ENCODE data around the gene DMBX1.

DMBX1 gene

DNA sequence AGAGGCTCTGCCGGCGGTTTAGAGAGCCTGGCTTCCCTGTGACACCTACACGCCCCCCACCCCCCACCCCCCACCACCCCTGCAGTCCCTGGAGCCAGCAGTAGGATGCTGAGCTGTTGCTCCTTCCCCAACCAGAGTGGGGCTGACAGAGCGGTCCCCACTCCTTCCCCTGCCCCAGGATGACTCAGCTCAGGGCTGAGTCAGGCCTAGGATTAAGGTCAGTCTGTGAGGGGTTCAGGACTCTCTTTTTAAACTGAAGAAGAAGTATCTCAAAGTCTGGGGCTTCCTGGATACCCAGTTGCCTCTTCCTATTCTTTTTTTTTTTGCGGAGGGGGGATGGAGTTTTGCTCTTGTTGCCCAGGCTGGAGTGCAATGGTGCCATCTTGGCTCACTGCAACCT, 19.1 kb downstream of the DMBX1 start:
- no peak for DNase-seq

DNA sequence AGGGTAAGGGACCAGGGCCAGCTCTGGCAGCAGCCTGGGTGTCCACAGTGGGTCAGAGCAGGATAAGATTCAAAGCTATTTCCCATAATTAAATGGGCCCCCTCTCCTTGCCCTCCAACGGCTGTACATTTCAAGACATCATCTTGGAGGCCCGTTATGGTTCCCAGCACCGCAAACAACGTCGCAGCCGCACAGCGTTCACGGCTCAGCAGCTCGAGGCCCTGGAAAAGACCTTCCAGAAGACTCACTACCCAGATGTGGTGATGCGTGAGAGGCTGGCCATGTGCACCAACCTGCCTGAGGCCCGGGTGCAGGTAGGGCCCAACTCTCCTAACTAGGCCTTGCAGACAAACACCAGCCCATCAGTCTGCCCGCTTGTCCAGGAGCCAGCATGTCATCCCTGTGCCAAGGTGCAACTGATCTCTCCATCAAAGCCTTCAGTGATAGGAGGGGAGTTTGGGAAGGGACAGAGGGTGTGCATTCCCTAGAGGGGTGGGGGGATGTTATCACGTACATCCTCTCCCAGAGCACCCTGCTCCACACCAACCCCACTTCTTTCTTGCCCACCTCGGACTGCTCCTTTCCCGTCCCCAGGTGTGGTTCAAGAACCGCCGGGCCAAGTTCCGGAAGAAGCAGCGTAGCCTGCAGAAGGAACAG, 20.8 kb downstream of the DMBX1 start:
- DNase-seq, result no peak

DNA sequence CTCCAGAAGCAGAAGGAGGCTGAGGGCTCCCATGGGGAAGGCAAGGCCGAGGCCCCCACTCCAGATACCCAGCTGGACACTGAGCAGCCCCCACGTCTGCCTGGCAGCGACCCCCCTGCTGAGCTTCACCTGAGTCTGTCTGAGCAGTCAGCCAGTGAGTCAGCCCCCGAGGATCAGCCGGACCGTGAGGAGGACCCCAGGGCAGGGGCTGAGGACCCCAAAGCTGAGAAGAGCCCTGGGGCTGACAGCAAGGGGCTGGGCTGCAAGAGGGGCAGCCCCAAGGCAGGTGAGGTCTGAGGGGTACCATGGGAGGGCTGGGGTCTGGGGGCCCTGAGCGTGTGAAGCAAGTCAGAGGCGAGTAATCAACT, 21.3 kb downstream of the DMBX1 start:
- DNase-seq, result no peak

DNA sequence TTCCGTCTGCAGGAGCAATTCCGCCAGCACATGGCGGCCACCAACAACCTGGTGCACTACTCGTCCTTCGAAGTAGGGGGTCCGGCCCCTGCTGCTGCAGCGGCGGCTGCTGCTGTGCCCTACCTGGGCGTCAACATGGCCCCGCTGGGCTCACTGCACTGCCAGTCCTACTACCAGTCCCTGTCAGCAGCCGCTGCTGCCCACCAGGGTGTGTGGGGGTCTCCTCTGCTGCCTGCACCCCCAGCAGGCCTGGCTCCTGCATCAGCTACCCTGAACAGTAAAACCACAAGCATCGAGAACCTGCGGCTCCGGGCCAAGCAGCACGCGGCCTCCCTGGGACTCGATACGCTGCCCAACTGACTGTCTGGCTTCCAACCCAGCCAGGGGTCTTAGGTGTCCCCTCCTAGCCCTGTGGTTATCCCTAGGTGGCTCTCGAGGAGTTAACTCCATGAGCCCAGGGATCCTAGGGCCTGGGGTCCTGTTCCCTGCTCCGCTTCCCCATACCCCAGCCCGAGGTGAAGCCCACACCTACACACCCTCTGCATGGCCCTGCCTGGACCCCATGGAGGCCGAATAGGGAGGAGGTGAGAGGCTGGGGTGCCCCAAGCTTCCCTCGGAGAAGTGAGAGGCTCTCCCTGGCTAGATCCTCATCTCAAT, 22.6 kb downstream of the DMBX1 start:
- DNase-seq, result no peak

DNA sequence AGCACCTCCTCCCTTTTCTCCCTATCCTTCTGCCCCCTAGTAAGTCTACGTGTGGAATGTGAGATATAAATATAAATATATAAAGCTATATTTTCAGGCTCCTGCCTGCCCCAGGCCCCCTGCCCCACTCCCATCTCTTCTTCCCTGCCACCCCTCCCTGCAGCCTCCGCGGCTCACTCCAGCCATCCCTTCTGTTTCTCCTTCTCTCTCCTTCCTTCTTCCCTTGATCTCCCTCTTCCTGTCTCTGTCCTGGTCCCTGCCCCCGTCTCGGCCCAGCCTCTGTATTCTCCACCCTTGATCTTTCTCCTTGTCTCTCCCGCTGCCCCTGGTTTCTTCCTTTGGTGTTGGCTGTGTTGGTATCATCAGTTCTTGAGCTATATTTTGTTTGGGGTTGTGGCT, 23.2 kb downstream of the DMBX1 start:
- no peak for DNase-seq

DNA sequence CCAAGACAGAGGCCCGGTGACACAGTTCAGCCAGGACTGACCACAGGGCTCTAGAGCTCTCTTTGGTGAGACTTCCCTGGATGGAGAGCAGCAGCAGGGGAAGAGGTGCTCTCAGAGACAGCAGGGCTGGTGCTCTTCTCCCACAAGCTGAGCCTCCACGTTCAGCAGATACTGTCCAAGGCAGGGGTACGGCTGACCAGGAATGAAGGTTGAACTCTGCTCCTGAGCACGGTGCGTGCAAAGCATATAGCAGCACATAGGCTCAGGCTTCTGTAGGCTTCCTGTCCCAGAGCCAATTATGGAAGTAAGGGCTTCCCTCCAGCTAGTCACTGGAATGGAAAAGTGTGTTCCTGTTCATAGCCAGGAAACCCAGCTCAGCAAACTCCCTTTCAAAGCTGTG, 23.9 kb downstream of the DMBX1 start:
- no peak for DNase-seq

DNA sequence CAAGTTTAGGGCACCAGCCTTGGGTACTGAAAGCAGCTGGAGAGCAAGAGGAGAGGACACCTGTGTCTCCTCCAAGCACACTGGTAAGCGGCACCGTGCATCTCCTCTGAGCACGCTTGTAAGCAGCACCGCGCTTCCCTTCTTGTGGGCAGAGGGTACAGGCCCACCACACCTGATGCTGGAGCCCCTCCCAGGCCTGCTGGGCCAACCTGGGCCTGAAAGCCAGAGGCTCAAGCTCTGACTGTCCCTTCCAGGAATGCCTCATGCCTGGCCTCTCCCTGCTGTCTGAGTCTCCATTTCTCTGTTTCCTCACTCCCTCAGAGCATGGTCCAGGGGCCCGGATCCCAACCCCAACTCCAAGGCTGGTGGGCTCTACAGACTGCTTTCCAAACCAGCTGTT, 25.9 kb downstream of the DMBX1 start:
- DNase-seq, result no peak

DNA sequence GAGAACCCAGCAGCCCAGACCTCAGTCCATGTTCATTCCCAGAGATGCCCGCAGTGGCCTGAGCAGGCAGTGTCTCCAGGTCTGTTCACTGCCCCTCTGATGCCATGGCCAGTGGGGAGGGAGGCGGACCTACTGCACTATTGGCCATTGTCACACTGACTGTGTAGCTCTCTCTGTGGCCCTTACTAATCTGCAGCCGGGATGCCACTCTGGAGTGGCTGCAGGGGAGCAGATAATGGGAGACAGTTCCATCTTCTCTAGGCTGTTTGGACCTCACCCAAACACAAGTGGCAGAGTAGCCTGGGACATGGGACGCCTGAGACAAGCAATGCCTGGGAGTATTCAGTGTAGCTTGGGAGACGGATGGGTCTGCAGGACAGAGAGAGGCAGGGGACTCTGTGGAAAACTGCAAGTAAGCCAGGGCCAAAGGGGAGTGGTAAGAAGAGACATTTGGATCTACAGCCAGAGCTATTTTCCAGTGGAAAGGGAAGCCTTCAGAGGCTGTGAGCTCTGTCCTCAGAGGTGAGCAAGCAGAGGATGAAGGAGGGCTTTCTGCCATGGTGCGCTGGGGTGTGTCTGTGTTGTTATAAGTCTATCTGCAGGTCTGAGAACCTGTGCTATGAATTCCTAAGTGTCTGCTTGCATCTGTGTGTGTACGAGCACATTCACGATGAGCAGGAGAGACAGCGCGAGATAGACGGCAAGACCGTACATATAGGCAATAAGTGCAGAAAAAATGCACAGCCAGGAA, 26.7 kb downstream of the DMBX1 start:
- DNase-seq, result no peak

DNA sequence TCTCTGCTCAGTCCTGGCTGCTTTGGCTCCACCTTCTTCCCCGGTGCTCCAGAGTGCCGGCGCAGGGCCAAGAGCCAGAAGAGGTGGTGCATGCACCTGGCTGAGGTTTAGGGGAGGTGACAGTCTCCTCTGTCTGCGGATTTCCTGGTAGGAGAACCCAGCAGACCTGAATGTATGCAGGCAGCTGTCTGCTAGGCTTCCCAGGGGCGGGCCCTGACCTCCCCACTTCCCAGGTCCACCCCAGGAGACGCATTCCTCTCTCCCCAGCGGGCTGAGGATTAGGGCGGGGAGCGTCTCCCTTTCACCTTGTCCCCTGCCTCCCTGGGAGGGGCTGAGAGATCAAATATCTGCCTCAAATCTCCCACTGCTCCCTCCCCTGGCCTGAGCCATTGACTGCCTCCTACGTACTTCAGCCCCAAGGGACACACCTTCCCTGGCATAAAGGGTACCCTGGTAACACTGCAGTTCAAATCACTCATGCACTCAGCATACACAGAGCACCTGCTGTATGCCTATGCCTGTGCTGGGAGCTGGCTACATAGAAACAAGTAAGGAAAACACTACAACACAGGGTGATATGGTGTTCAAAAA, 27.5 kb downstream of the DMBX1 start:
- DNase-seq, result no peak

DNA sequence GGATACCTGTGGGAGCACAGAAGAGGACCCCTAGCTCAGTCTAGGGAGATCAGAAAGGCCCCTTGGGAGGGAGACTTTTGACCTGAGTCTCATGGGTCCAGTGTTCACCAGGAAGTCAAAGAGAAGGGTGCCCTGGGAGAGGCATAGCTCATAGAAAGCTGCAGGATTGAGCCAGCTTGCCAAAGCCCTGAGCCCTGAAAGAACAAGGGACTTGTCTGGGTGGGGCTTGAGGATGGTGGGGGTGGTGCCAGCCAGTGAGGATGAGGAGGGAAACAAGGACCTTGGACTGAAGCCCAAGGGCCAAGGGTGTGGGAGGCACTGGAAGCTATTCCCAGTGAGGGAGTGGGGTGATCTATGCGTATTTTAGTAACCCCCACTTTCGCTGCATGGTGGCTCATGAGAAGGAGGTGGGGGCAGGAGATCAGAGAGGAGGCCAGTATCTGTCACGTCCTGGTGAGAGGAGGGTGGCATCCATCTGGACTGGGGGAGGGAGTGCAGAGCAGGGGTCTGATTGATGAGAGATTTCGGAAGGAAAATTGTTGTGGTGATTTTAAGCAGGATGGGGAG, 28.4 kb downstream of the DMBX1 start:
- no peak for DNase-seq

DNA sequence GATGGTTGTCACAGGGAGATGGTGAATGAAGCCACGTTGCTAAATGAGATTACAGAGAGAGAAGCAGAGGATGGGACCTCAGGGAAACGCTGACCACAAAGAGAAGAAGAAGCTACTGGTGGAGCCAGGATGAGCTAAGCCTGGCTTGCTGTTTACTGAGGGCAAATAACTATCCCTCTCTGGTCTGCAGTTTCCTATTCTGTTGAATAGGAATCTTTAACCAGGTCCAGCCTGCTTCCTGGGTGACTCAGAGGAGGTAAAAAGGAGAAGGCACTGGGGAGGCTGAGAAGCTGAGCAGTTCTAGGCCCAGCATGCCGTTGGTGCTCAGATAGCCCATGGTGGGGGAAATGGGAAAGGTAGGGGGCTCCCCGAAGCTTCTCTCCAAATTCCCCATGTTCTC, 29.6 kb downstream of the DMBX1 start:
- DNase-seq, result no peak

DNA sequence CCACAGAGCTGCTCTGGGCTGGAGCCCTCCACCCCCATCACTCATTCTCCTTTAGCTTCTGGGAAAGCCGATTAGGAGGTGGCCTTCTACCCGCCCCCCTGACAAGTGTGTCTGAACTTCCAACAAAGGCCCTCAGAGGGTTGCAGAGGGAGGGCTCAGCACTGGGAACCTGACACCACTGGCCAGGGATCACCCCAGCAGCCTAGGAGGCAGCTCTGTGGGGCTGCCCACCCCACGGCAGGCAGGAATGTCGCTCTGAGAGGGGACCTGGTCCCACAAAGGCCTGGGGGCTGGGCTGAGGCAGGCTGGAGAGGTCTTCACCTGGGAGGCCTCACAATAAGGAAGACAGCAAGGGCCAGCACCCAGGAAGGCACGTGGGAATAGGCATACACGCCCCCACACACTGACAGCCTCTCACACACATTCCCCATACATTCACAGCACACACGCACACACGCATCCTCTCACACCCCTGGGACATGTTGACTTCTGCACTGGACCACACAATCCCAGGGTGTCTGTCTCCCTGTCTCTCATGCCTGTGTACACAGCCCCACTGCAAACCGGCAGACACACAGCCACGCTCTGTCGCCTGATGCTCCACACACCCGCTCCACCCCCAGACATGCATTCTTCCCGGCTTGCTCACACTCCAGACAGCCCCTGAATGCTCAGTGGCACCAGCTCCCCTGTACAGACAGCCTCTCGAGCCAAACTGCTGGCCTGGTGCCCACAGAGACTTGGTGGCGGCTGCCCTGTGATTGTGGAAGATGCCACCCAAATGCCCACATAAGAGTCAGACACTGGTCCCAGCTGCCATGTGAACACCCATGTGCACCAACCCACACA, 30.7 kb downstream of the DMBX1 start:
- DNase-seq, result no peak

DNA sequence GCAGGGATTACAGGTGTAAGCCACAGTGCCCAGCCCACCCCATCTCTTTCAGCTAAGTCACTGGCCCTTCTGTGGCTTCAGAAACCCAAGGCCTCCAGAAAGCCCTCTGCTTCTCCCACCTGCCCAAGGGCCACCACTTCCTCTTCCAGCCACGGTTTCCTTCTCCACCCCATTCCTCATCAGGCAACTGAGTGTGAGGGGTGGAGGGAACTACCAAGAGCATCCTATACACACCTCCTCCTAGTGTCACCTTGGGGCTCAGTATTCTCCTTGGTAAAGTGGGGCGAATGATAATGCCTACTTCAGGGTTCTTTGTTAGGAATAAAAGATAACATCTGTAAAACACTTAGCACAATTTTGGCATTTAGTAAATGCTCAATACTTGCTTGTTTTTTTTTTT, 31.8 kb downstream of the DMBX1 start:
- no peak for DNase-seq

DNA sequence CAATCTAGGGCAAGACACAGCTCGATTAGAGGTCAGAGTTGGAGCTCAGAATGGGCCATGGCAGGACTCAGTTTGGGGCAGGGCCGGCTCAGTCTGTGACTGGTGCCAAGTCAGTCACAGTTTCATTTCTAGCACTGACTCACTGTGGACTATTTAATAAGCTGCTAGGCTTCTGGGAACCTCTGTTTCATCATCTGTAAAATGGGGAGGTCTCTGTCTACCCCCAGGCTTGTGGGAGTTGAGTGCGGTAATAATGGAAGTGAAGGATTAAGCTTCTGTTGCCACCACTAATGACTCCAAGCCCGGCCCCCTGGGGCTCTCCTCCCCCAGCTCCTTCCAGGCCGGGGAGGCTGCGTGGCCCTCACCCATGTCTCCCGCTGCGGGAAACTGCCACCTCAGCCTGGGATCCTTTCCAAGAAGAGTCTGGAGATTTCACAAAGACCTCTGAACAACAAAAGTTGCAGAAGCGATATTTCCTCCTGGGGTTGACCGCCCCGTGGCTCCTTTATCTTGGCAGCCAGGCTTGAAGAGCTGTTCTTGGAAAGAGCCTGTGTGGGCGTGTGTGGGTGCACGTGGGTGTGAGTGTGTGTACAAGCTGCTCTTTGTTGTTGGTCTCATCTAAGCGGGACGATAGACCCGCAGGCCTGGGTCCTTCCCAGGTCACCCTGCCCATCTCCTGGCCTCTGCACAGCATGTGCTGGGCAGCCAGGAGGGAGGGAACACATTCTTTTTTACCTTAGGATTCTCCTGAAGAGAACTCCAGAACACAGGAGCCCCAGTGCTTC, 32.7 kb downstream of the DMBX1 start:
- no peak for DNase-seq

DNA sequence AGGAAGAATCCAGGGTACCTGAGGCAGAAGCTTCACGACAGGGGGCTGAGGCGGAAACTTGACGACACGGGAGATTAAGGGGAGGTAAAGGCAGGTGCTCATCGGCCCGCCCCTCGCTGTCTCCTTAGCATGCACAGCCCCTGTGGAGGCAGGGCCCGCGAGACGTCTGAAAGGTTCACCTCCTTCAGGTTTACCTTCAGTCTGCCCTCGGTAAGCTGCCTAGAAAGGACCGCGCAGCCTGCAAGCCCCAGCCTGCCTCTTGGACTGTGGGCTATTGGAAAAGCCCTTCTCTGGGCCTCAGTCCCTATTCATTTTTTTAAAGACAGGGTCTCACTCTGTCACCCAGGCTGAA, 33.3 kb downstream of the DMBX1 start:
- no peak for DNase-seq

DNA sequence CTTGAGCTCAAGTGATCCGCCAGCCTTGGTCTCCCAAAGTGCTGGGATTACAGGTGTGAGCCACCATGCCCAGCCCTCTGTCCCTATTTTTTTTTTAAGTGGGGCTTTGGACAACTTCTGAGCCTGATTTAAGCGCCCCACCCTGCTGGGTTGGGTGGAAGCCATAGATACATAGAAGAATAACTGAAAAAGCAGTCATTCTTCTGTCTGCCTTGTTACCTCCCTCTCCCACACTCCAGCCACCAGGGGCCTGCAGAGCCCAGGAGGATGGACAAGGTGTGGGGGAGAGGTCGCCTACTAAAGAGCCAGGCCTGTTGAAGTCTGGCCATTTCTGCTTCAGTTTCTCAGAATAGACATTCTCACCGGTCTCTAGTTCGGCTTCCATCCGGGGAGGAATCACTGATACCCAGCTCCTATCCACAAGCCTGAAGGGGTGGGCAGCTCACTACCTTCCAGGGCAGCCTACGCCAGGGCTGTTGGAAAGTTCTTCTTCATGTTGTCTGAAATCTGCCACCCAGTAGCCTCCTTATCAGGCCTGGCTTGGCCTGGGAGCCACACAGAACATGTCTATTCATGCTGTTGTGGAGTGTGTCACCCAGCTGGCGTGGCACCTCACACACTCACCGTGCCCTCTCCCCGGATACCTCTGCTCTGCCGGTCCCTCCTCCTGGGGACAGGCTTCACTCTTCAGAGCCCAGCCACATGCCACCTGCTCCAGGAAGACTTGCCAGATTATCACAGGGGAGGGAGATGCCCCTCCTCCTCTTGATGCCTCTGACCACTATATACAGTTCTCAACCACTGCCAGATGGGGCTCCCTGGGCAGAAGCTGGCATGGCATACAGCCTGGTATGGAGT, 34.1 kb downstream of the DMBX1 start:
- DNase-seq, result no peak

DNA sequence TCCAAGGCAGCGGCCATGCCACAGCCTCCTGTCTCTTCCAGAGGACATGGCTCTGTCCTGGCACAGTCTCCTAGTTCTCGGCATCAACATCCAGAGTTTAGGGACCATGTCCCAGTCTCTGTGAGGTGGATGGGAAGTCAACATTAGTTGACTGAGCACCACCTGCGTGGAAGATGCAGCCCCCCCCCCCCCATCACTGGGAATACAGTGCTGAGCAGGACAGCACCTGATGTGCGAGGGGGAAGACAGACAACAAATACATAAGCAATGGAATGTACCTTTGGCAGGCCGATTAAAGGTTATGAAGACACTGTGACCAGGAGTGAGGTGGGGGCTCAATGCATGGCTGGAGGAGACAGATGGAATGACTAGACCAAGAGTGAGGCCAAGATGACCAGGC, 35.2 kb downstream of the DMBX1 start:
- DNase-seq, result no peak

DNA sequence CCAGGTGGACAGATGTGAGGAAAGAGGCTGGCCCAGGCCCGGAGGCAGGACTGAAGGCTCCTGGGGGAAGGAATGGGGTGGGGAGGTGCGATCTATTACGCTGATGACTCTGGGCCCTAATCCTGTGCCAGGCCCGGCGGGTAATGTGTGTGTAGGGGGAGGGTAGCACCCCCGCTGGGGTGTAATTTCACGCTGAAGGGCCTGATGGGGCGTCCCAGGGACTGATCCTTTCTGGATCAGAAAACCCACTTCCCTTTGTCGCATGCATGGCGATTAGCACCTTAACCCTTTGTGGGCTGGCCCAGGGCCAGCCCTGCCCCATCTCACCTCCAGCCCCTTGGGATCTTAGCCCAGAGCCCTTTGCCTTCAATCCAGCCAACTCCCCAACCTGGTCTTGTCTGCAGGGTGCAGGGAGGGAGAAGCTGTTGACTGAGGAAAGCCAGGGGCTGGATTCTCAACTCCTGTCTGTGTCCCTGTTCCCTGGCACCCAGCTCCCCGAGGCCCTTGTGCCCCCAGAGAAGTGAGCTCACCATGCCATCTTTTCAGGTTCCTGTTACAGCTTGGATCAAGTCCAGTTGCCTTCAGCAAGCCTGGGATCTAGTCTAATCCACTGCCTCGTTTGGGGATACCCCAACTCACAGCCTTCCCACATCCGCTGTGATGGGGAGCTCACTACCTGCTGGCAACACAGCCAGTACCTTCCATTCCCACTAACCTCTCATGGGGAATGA, 35.8 kb downstream of the DMBX1 start:
- DNase-seq, result no peak

DNA sequence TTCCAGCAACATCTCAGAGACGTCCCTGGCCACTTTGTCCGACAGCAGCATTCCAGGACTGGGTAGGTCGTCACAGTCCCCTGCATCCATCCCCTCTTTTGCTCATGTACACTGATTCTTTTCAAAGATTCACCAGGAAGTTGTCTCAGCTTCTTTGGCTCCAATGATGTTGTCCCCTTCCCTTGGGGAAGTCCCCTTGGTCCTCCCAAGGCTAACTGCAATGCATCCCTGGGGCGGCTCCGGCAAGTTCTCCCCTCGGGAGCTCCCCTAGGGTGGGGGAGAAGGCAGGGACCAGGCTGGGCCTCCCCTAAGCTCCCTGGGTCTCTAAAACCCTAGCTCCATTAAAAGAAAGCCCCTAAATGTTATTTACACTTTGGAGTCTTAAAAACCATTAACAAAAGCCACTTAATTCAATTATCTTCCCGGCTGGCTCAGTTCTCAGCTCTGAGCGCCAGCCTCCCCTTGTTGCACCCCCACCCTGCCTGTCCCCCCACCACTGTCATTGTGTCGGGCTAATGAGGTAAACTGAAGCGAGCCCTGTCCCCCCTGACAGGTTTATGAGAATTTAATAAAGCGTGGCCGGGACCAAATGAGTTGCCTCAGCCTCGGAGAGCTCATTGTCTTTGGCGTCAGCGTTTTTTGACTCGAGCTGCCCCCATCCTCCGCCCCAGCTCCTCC, 36.5 kb downstream of the DMBX1 start:
- no peak for DNase-seq
